ENCODE measurements around the gene SHTN1. TPM values are rescaled to one million over a fixed set of nuclear protein-coding genes. Genes with fewer than 3 reads are reported as not detected.

The SHTN1 gene
- total and polyA plus RNA-seq, 10 of the 15 experiments (the other 5 are each of a cell fraction or from before 2014, with no cell fraction given): 0.79 to 4.0 (median 2.0) TPM

- TF ChIP-seq NKRF (conservative IDR thresholded peaks at IDR 0.05) (no peak), CEBPZ (IDR thresholded peaks at IDR 0.05; ENCODE audit: low read depth, low read length) (no peak), ZBTB40 (IDR thresholded peaks at IDR 0.05; ENCODE audit: borderline replicate concordance) (no peak)
Observed at GRCh38 chr10:116913695-116914094, 91.3 kb downstream of the SHTN1 start (continued).

Data from GM12878 (cell line).